Measurements from ENCODE around the gene C17orf107. TPM values are rescaled to one million over a fixed set of nuclear protein-coding genes. Genes with fewer than 3 reads are reported as not detected.

C17orf107 gene
- total and polyA plus RNA-seq, 2 donors (not counting 1 experiment from before 2014, with no cell fraction given) = 3.9 to 4.6 TPM

- Histone ChIP-seq H3K4me3 (ENCODE audit: control extremely low read depth in 1 of 5, extremely low read depth in 1 of 5, insufficient read depth in 1 of 5, low read depth in 2 of 5, low read length in 4 of 5) (no peak overlapping the region), H3K79me2 (ENCODE audit: control insufficient read depth, insufficient read depth, low read length) (peaks cover 30% of the 10 kb centered on the region), H3K9ac (ENCODE audit: low read length) (no peak overlapping the region), H3K27ac (ENCODE audit: low read length in 2 of 2) (no peak overlapping the region), H3K27me3 (replicated peaks in 1 of 4; ENCODE audit: control extremely low read depth in 1 of 4, control insufficient read depth in 3 of 4, insufficient read depth in 4 of 4, low read length in 3 of 4) (peaks cover 0 to 13% (median 2%) of the 10 kb centered on the region in 4 experiments), H3K9me3 (ENCODE audit: control extremely low read depth in 1 of 3, control insufficient read depth in 2 of 3, insufficient read depth in 1 of 3, low read length in 2 of 3) (no peaks in the 10 kb centered on the region), H3K4me1 (ENCODE audit: control insufficient read depth in 2 of 2, insufficient read depth in 2 of 2, low read length in 2 of 2) (peaks cover 32 to 42% of the 10 kb centered on the region in 2 donors), H2AFZ (ENCODE audit: insufficient read depth, low read depth, low read length, poor library complexity, severe bottlenecking) (no peak overlapping the region), H3K4me2 (replicated peaks; ENCODE audit: low read depth, low read length, poor library complexity, severe bottlenecking) (no peak overlapping the region), H4K20me1 (ENCODE audit: control insufficient read depth, insufficient read depth, low read length, poor library complexity, severe bottlenecking) (no peaks in the 10 kb centered on the region), H3K36me3 (replicated peaks in 1 of 2; ENCODE audit: control extremely low read depth in 1 of 2, control insufficient read depth in 1 of 2, extremely low read depth in 1 of 2, insufficient read depth in 2 of 2, low read length in 1 of 2) (peaks cover 0 to 24% of the 10 kb centered on the region in 2 experiments)
- Mint-ChIP-seq H3K9me3 (ENCODE audit: insufficient read depth) (no peaks in the 10 kb centered on the region), H3K27ac (peak overlapping the region; percentile 37), H3K4me3 (peak overlapping the region; percentile 89), H3K27me3 (peaks cover 11% of the 10 kb centered on the region), H3K4me1 (peaks cover 50% of the 10 kb centered on the region)
- CTCF ChIA-PET = no interaction called here
- 97% methylated on average over 16 of the region's 16 CpGs for WGBS (ENCODE audit: insufficient coverage)
- intact Hi-C loops (cut with micrococcal nuclease) = no loop called here
- POLR2A ChIA-PET = no interaction called here
- TF ChIP-seq CTCF (IDR thresholded peaks at IDR 0.05) = no peak
- no peak for TF ChIP-seq EZH2 (IDR thresholded peaks at IDR 0.05; ENCODE audit: borderline replicate concordance, insufficient read depth, low read depth, low read length, poor library complexity, severe bottlenecking)
- no peak for DNase-seq
- ATAC-seq (ENCODE audit: low read depth) = no peak
Measured at GRCh38 chr17:4937553-4937952, 38.2 kb downstream of the C17orf107 start.

- TF ChIP-seq CTCF (IDR thresholded peaks at IDR 0.05) (no peak), EZH2 (IDR thresholded peaks at IDR 0.05; ENCODE audit: borderline replicate concordance, insufficient read depth, low read depth, low read length, poor library complexity, severe bottlenecking) (no peak)
- POLR2A ChIA-PET = no interaction called here
- Mint-ChIP-seq H3K4me1 (peaks cover 55% of the 10 kb centered on the region), H3K27me3 (peaks cover 10% of the 10 kb centered on the region), H3K4me3 (peak overlapping the region; percentile 89), H3K9me3 (ENCODE audit: insufficient read depth) (no peaks in the 10 kb centered on the region), H3K27ac (no peak overlapping the region)
- peaks cover 0 to 10% (median 2%) of the 10 kb centered on the region in 4 experiments for H3K27me3 ChIP-seq (replicated peaks in 1 of 4; ENCODE audit: control extremely low read depth in 1 of 4, control insufficient read depth in 3 of 4, insufficient read depth in 4 of 4, low read length in 3 of 4)
- H3K4me3 ChIP-seq (ENCODE audit: control extremely low read depth in 1 of 5, extremely low read depth in 1 of 5, insufficient read depth in 1 of 5, low read depth in 2 of 5, low read length in 4 of 5) = no peak overlapping the region
- peaks cover 0 to 29% of the 10 kb centered on the region in 2 experiments for H3K36me3 ChIP-seq (replicated peaks in 1 of 2; ENCODE audit: control extremely low read depth in 1 of 2, control insufficient read depth in 1 of 2, extremely low read depth in 1 of 2, insufficient read depth in 2 of 2, low read length in 1 of 2)
- intact Hi-C loops (cut with micrococcal nuclease) = loop anchor here (2.0 kb wide), 1 partner anchor 29 kb away; no protein-coding TSS in a partner anchor
- H3K9me3 ChIP-seq (ENCODE audit: control extremely low read depth in 1 of 3, control insufficient read depth in 2 of 3, insufficient read depth in 1 of 3, low read length in 2 of 3) = no peaks in the 10 kb centered on the region
- peaks cover 35% of the 10 kb centered on the region for H3K79me2 ChIP-seq (ENCODE audit: control insufficient read depth, insufficient read depth, low read length)
- CTCF ChIA-PET = interaction anchor here (0.5 to 3.1 kb wide), 2 partner anchors 41 to 568 kb away, joined by 3 to 12 read pairs; no protein-coding TSS in a partner anchor
- no peak for DNase-seq
- H4K20me1 ChIP-seq (ENCODE audit: control insufficient read depth, insufficient read depth, low read length, poor library complexity, severe bottlenecking) = no peaks in the 10 kb centered on the region
- H3K27ac ChIP-seq (ENCODE audit: low read length in 2 of 2) = no peak overlapping the region
- peaks cover 37 to 47% of the 10 kb centered on the region in 2 donors for H3K4me1 ChIP-seq (ENCODE audit: control insufficient read depth in 2 of 2, insufficient read depth in 2 of 2, low read length in 2 of 2)
- no peak overlapping the region for H3K9ac ChIP-seq (ENCODE audit: low read length)
- 94% methylated on average over 6 of the region's 11 CpGs for WGBS (ENCODE audit: insufficient coverage)
- H2AFZ ChIP-seq (ENCODE audit: insufficient read depth, low read depth, low read length, poor library complexity, severe bottlenecking) = no peak overlapping the region
- no peak overlapping the region for H3K4me2 ChIP-seq (replicated peaks; ENCODE audit: low read depth, low read length, poor library complexity, severe bottlenecking)
- ATAC-seq (ENCODE audit: low read depth) = no peak
Measured at GRCh38 chr17:4938069-4938491, 38.7 kb downstream of the C17orf107 start.
